Hematopoietic multipotent progenitor cell treated with erythropoietin and hydrocortisone succinate and interleukin-3 and kit ligand, for 6 days (in vitro differentiated cells): ENCODE measurements around the gene SLC16A5.
A peak's percentile ranks its signal among the peaks of the same experiment; 100 is the strongest.
"Not testable (repeated sequence)": the region's sequence is repeated elsewhere in the genome, so short reads cannot be mapped to it uniquely, and the experiment has no call there.

Source experiments
- DNase-seq: peaks from one replicate; pipeline ENCODE4 v3.0.0-alpha.2; 2015

Gene SLC16A5

GRCh38 chr17:75064867-75065561 is 22.7 kb upstream of the SLC16A5 start:
- no peak for DNase-seq

DNA sequence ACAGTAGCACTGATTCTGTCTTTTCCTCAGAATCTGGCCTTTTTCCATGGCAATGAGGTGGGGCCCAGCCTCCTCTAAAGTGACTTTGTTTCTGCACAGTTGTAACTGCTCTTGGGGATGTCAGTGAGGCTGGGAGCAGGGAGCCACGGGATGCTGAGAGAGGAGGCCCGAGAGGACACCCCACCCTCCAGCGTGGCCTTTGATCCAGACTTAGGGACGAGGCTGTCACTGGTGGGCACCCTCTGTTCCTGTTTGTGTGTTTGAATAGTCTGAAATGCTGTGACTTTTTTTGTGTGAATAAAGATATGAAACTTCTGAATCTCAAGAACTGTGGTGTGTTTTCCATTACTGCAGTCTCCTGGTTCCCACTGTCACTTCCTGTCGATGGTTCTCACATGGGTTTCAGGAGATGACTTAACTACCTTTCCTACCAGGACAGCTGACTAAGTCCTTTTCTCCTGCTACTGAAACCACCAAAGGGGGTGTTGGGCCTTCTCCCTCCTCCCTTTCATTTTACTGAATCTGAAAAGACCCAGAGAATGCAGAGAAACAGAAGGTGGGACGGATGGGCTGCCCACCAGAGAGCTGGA is 22.1 kb upstream of the SLC16A5 start:
- no peak for DNase-seq

- DNase-seq = peak; percentile 78
These were observed 19.9 kb upstream of the SLC16A5 start for GRCh38 chr17:75067856-75068255.

DNA sequence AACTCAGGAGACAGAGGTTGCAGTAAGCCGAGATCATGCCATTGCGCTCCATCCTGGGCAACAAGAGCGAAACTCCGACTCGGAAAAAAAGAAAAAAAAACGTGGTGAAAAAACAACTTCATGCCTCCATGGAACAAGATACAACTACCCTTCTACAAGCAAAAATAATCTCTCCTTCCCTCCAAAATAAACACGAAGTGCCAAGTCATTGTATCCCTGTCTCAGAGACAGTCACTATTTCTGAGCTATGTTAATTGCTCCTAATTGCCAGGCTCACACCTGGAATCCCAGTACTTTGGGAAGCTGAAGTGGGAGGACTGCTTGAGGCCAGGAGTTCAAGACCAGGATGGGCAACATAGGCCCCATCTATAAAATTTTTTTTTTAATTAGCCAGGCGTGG is 19.0 kb upstream of the SLC16A5 start:
- DNase-seq = no peak

GRCh38 chr17:75069783-75070182 is 18.0 kb upstream of the SLC16A5 start:
- peak; percentile 47 for DNase-seq

GRCh38 chr17:75071478-75072271 is 16.1 kb upstream of the SLC16A5 start:
- peak; percentile 54 for DNase-seq

GRCh38 chr17:75072909-75073308 is 14.8 kb upstream of the SLC16A5 start:
- DNase-seq = not testable (repeated sequence)

- no peak for DNase-seq
These were observed 14.1 kb upstream of the SLC16A5 start for GRCh38 chr17:75073618-75074047.

DNA sequence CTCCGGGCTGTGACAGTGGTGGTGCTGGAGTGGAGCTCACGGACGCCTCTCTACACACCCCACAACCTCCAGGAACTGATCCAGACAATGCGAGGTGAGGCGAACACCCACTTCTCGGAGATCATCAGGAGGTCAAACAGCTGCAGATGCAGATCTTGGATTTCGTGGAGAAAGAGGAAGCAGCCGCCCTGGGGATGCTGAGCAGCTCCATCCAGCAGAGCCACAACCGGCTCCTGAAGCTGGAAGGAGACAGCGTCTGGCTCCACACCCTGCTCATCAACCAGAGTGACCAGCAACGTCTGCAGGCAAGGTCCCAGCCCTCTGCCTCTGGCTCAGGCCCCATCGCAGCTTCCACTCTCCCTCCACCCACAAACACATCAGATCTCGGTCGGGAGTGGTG is 13.2 kb upstream of the SLC16A5 start:
- no peak for DNase-seq

- DNase-seq = no peak
These were observed 12.0 kb upstream of the SLC16A5 start for GRCh38 chr17:75075597-75076336.

- no peak for DNase-seq
These were observed 10.7 kb upstream of the SLC16A5 start for GRCh38 chr17:75077072-75077495.

GRCh38 chr17:75077496-75078283 is 10.1 kb upstream of the SLC16A5 start:
- peak; percentile 82 for DNase-seq

DNA sequence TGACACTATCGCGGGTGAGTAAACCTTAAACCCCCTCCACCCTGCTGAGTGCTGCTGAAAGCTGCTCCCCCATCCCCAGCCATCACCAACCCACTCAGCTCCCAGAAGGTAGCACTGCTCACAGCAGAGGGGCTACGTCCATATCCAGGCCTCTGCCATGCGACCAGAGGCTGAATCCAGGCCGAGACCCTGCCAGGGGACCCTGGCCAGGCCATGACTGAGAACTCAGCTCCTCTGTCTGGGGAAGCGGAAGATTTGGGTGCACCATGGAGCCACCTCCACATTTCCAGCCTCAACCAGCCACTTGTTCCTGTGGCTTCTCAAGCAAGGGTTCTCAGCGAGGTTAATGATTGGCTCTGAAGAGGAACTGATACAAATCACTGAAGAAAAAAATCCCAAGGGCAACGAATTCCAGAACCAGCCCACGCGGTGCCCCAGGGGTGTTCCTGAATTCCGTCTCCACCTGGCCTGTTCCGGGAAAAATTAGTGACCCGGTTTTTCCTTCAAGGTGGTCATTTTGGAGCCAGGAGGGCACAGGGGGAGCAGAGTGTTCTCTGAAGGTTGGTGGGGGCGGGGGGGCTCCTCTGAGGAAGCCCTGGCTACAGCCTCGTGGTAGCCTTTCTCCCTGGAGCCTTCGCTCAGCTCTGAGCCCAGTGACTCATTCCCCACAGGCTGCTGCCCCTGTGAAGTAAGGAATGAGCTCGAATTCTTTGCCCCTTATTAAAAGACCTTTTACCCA is 9.3 kb upstream of the SLC16A5 start:
- DNase-seq = no peak

GRCh38 chr17:75079023-75079373 is 8.8 kb upstream of the SLC16A5 start:
- no peak for DNase-seq

- no peak for DNase-seq
These were observed 5.9 kb upstream of the SLC16A5 start for GRCh38 chr17:75081611-75082540.

GRCh38 chr17:75082683-75083082 is 5.1 kb upstream of the SLC16A5 start:
- DNase-seq = no peak

DNA sequence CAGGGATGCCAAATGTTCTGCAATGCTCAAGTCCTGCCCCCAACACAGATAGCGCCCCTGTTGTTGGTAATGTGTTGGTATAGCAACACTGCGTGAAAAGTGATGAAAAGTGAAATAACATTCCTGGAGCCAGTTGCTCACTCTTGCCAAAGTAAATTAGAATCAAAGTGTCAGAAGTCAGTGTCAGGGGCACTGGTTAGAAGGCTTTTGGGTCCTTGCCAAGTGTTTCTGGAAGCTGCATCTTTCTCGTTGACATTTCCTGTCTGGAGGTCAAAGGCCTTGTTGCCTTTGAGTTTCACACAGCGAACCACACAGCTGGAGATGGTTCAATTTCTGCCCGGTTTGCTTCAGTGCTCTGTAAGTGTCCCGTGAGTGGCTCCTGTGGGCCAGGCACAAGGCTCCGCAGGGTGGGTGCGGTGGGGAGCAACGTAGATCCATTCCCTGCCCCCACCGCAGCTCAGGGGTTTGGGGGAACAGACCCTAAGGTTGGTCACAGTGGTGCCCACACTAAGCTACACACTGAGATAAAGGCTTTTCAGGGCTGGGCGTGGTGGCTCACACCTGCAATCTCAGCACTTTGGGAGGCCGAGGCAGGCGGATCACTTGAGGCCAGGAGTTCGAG is 3.6 kb upstream of the SLC16A5 start:
- DNase-seq = no peak

DNA sequence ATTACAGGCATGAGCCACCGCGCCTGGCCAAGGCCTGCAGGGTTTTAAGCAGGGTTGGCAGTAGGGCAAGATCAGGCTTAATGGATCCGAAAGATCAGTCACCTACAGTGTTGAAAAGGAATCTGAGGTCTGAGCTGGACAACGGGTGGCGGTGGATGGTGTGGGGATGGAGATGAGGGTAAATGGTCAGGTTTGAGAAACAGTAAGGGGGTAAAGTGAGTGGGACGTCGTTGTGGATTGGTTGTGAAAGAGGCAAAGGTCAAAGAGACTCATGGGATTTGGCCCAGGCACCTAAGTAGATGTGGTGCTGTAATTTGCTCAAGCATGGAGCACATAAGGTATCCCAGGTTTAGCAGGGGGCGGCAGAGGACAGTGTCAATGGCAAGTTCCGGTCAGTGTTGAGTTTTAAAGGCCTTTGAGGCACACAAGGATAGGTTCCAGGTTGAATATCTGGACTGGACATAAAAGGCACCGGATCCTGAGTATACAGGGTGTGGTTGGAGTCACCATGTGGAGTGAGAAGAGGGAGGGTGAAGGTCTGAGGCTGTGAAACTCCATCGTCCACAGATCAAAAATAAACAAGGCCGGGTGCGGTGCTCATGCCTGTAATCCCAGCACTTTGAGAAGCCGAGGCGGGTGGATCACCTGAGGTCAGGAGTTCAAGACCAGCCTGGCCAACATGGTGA is 1.1 kb upstream of the SLC16A5 start:
- no peak for DNase-seq

- no peak for DNase-seq
These were observed 584 bp upstream of the SLC16A5 start for GRCh38 chr17:75087182-75087557.
